Loucy (cell line): ENCODE results near the gene TNP1.

Experiments
- CTCF ChIP-seq: fragments of 200-600 bp; sonication (generic); conservative IDR thresholded peaks from 2 replicates; pipeline ENCODE4 v1.5.1; 2014; ENCODE audit warnings: mild to moderate bottlenecking, antibody characterized with exemption, low read length
- EZH2phosphoT487 ChIP-seq: fragments of 200-600 bp; IDR thresholded peaks from 2 replicates; pipeline ENCODE4 v1.6.1; 2018; ENCODE audit warnings: antibody characterized with exemption, mild to moderate bottlenecking, moderate library complexity, borderline replicate concordance

- no peak for TF ChIP-seq CTCF
- TF ChIP-seq EZH2phosphoT487, result no peak
These were observed 48.4 kb upstream of the TNP1 start for GRCh38 chr2:216908300-216908699.
